Transverse colon (tissue), 4 donors: Measurements from ENCODE around the gene NEU2. TPM values are rescaled to one million over a fixed set of nuclear protein-coding genes. Genes with fewer than 3 reads are reported as not detected.

ENCODE experiments used
- DNase-seq: peaks from one replicate; pipeline ENCODE4 v3.0.0-alpha.2; 2019
- H3K27ac ChIP-seq, 4 donors: fragments of 200-600 bp; sonication (generic); 2 replicates each; pipeline ENCODE4 v1.5.1; 2016 to 2018; ENCODE audit warnings: inconsistent platforms in 4 of 4
- H3K27me3 ChIP-seq: fragments of 200-600 bp; sonication (generic); 2 replicates; pipeline ENCODE4 v1.5.1; 2017; ENCODE audit warnings: inconsistent platforms
- H3K36me3 ChIP-seq, 4 donors: fragments of 200-600 bp; sonication (generic); 2 replicates each; pipeline ENCODE4 v1.5.1; 2017 to 2019; ENCODE audit warnings: inconsistent platforms in 4 of 4
- H3K4me1 ChIP-seq, 4 donors: fragments of 200-600 bp; sonication (generic); 2 replicates each; pipeline ENCODE4 v1.5.1; 2017 to 2020; ENCODE audit warnings: inconsistent platforms in 4 of 4
- H3K4me3 ChIP-seq, 4 donors: fragments of 200-600 bp; sonication (generic); 1 replicate in 1 of 4; 2 replicates in 3 of 4; pipeline versions ENCODE4 v1.5.1 to v1.6.1; 2017 to 2019; ENCODE audit warnings: inconsistent platforms in 4 of 4
- H3K9me3 ChIP-seq, 2 donors: fragments of 200-600 bp; sonication (generic); 2 replicates each; pipeline ENCODE4 v1.5.1; 2017 to 2019; ENCODE audit warnings: inconsistent platforms in 2 of 2
- EP300 ChIP-seq: sonication (generic); formaldehyde crosslinking; IDR thresholded peaks from one replicate; pipeline ENCODE4 v1.6.1; 2017; ENCODE audit warnings: antibody characterized with exemption, low read depth
- POLR2A ChIP-seq: fragments of 450-650 bp; IDR thresholded peaks from one replicate; pipeline ENCODE4 v1.6.1; 2016; ENCODE audit warnings: antibody characterized with exemption, mild to moderate bottlenecking, moderate library complexity
- POLR2AphosphoS5 ChIP-seq, 3 donors: sonication (generic); formaldehyde crosslinking; IDR thresholded peaks; one replicate each; pipeline ENCODE4 v1.6.1; 2016; ENCODE audit warnings: antibody characterized with exemption in 3 of 3
- WGBS, 2 donors: methylation state at CpG; one replicate each; pipeline ENCODE4 v1.1.5; 2018; ENCODE audit warnings: low coverage in 1 of 2; 5-methylcytosine and 5-hydroxymethylcytosine counted together
- in situ Hi-C, 4 donors: fragments of 200-750 bp; cut with MboI; loops; one replicate each; pipeline versions ENCODE4 v1.15.0 to v1.15.1; 2017; ENCODE audit warnings: low sequenced_read_pairs in 3 of 4, low pct_ligation_motif_present in 1 of 4, low pct_unique_long_range_greater_than_20kb in 1 of 4
- intact Hi-C: fragments of 100-400 bp; cut with DNase I; formaldehyde crosslinking; loops from one replicate; pipeline ENCODE4 v1.15.1; 2023; ENCODE audit warnings: low total_unique reads
- total RNA-seq, 4 donors: library from RNA; depleted of rRNA; stranded (reverse); fragments of >200 nt; gene quantifications; one replicate each; pipeline ENCODE4 v1.1.0, GENCODE V29; 2016
- TF ChIP-seq, protein P1 (sequence below), 5 experiments: fragments of 200-600 bp in 3 of 5; fragments of 450-650 bp in 2 of 5; sonication (generic) in 3 of 5; IDR thresholded peaks; 1 replicate in 2 of 5; 2 replicates in 3 of 5; pipeline ENCODE4 v1.5.1; 2016 to 2017; ENCODE audit warnings: antibody characterized with exemption in 5 of 5, inconsistent platforms in 3 of 5, mild to moderate bottlenecking in 2 of 5, moderate library complexity in 1 of 5

The NEU2 gene
- total RNA-seq, 4 donors from 2014 or later, result 0.41 TPM; not detected in 3

- 64% methylated on average over 10 of the region's 10 CpGs; no CpG with 5 or more reads in 1 of the 2 donors for WGBS, 2 donors
- in situ Hi-C loops (no loop called here), intact Hi-C loops (no loop called here)
- DNase-seq, result no peak
- Histone ChIP-seq H3K9me3 (no peaks in the 10 kb centered on the region), H3K27me3 (no peaks in the 10 kb centered on the region), H3K4me1 (peaks cover 0 to 37% (median 9%) of the 10 kb centered on the region in 4 donors), H3K4me3 (peak overlapping the region in 3 of 4 donors; percentile 29 to 56 (median 37)), H3K36me3 (no peaks in the 10 kb centered on the region), H3K27ac (peak overlapping the region; percentile 71 to 85 (median 82))
- TF ChIP-seq POLR2A (peak; percentile 16), POLR2AphosphoS5 (IDR thresholded peaks at IDR 0.05) (no peak)
- TF ChIP-seq, protein P1, sequence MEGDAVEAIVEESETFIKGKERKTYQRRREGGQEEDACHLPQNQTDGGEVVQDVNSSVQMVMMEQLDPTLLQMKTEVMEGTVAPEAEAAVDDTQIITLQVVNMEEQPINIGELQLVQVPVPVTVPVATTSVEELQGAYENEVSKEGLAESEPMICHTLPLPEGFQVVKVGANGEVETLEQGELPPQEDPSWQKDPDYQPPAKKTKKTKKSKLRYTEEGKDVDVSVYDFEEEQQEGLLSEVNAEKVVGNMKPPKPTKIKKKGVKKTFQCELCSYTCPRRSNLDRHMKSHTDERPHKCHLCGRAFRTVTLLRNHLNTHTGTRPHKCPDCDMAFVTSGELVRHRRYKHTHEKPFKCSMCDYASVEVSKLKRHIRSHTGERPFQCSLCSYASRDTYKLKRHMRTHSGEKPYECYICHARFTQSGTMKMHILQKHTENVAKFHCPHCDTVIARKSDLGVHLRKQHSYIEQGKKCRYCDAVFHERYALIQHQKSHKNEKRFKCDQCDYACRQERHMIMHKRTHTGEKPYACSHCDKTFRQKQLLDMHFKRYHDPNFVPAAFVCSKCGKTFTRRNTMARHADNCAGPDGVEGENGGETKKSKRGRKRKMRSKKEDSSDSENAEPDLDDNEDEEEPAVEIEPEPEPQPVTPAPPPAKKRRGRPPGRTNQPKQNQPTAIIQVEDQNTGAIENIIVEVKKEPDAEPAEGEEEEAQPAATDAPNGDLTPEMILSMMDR (IDR thresholded peaks at IDR 0.05), result no peak
Observed at GRCh38 chr2:233060980-233061590, 28.6 kb downstream of the NEU2 start.

DNA sequence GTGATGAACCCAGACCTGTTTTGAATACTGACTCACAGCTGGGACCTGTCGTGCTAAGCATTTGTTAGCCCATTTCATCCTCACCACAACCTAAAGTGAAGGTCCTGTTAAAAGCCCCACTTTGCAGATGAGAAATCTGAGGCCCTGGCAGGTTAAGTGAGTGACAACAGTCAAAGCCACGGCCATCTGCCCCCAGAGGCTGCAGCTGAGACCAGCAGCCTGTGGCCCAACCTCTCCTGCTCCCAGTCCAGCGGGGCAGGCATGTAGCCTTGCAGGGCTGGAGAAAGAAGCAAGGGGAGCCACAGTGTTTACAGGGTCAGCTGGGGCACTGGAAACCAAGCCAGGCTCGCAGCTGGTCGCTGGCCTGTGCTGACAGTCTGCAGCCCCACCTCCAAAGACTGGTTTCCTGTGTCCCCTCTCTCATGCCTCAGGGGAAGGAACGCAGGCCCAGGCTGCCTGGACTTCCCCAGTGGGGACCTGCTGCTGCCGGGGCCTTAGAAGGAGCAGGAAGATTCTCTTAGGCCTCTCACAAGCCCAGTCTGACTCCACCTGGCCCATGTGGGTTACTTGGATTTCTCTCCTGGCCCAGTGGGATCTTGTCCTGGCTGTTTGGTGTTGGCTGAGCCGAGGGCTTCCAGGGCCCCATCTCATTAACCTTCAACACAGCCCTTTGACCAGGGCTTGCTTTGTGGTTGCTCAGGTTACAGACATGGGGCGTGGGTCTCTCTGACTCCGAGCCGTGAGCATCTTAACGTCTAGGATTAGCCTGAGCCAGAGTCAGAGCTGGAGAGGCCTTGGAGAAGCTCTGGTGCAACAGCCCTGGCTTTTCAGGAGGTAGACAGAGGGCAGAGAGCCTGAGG lies 29.3 kb downstream of the NEU2 start:
- in situ Hi-C loops, result no loop called here

DNA sequence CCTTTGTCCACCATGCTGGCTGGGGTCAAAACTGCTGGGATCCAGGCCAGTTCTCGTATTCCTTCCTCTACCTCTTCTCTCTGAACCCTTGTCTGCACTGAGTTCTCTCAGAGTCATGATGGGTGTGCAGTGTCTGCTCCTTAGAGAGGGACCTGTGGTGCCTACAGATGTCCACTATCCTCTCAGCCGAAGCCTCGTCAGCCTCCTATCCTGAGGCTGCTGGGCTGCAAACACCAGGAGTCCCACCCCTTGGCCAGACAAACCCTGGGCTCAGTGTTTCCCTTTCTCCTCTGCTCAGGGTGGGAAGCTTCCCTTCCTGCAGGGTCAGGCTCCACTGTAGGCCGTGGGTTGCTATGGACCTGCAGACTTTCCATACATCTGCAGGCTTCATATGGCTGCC lies 30.0 kb downstream of the NEU2 start:
- TF ChIP-seq EP300, result no peak
- no peak for TF ChIP-seq POLR2A
- TF ChIP-seq, protein P1 (IDR thresholded peaks at IDR 0.05), result no peak
- no peak for TF ChIP-seq POLR2AphosphoS5 (IDR thresholded peaks at IDR 0.05)
- in situ Hi-C loops, result no loop called here
- 59% methylated on average over 4 of the region's 4 CpGs; no CpG with 5 or more reads in 1 of the 2 donors for WGBS, 2 donors
- H3K9me3 ChIP-seq, result no peaks in the 10 kb centered on the region
- H3K27me3 ChIP-seq, result no peaks in the 10 kb centered on the region
- H3K4me1 ChIP-seq, result peaks cover 0 to 37% (median 9%) of the 10 kb centered on the region in 4 donors
- intact Hi-C loops, result no loop called here
- H3K27ac ChIP-seq, result peak overlapping the region; percentile 71 to 85 (median 82)
- H3K36me3 ChIP-seq, result no peaks in the 10 kb centered on the region
- DNase-seq, result no peak
- H3K4me3 ChIP-seq, result peak overlapping the region in 3 of 4 donors; percentile 29 to 56 (median 37)

More for the DNA sequence above, 29.3 kb downstream of the NEU2 start:
- WGBS, 2 donors, result 36% methylated on average over 12 of the region's 12 CpGs; no CpG with 5 or more reads in 1 of the 2 donors
- Histone ChIP-seq H3K27ac (peak overlapping the region; percentile 71 to 85 (median 82)), H3K27me3 (no peaks in the 10 kb centered on the region), H3K9me3 (no peaks in the 10 kb centered on the region), H3K4me3 (peak overlapping the region in 3 of 4 donors; percentile 29 to 56 (median 37)), H3K36me3 (no peaks in the 10 kb centered on the region), H3K4me1 (peaks cover 0 to 37% (median 9%) of the 10 kb centered on the region in 4 donors)
- TF ChIP-seq, protein P1 (IDR thresholded peaks at IDR 0.05), result peak in 1 of 5 experiments; percentile 16
- TF ChIP-seq EP300 (no peak), POLR2AphosphoS5 (IDR thresholded peaks at IDR 0.05) (peak; percentile 14 to 45 (median 22)), POLR2A (no peak)
- DNase-seq, result peak; percentile 65
- intact Hi-C loops, result no loop called here

- DNase-seq, result no peak
- Histone ChIP-seq H3K9me3 (no peaks in the 10 kb centered on the region), H3K4me3 (peak overlapping the region in 1 of 4 donors; percentile 56), H3K27ac (peak overlapping the region; percentile 71 to 85 (median 82)), H3K36me3 (no peaks in the 10 kb centered on the region), H3K27me3 (no peaks in the 10 kb centered on the region), H3K4me1 (peaks cover 0 to 37% (median 9%) of the 10 kb centered on the region in 4 donors)
- no peak for TF ChIP-seq POLR2AphosphoS5 (IDR thresholded peaks at IDR 0.05)
- no peak for TF ChIP-seq EP300
- TF ChIP-seq, protein P1 (IDR thresholded peaks at IDR 0.05), result no peak
- no peak for TF ChIP-seq POLR2A
- intact Hi-C loops (no loop called here), in situ Hi-C loops (no loop called here)
- WGBS, 2 donors, result 50 to 86% methylated on average over 6 of the region's 6 CpGs
Observed at GRCh38 chr2:233062946-233063268, 30.4 kb downstream of the NEU2 start.
